HEK293 (cell line): ENCODE results near the gene INS.
A peak's percentile ranks its signal among the peaks of the same experiment; 100 is the strongest.

Experiments used
- GLIS1 ChIP-seq: fragments of 450-650 bp; formaldehyde crosslinking; IDR thresholded peaks from 2 replicates; pipeline ENCODE4 v1.5.1; 2016; ENCODE audit warnings: missing biosample characterization, missing genetic modification characterization
- GLIS2 ChIP-seq: fragments of 450-650 bp; formaldehyde crosslinking; IDR thresholded peaks from 2 replicates; pipeline ENCODE4 v1.5.1; 2016; ENCODE audit warnings: missing biosample characterization, missing genetic modification characterization
- HOXA7 ChIP-seq: sonication (generic); formaldehyde crosslinking; IDR thresholded peaks from 2 replicates; pipeline ENCODE4 v1.8.1; 2022; ENCODE audit warnings: missing genetic modification reagents, borderline replicate concordance
- KLF9 ChIP-seq: fragments of 450-650 bp; formaldehyde crosslinking; IDR thresholded peaks from 2 replicates; pipeline ENCODE4 v1.5.1; 2016; ENCODE audit warnings: missing biosample characterization, missing genetic modification characterization, low read depth
- MYNN ChIP-seq: fragments of 450-650 bp; formaldehyde crosslinking; IDR thresholded peaks from 2 replicates; pipeline ENCODE4 v1.5.1; 2016; ENCODE audit warnings: missing biosample characterization, missing genetic modification characterization, borderline replicate concordance
- MZF1 ChIP-seq: fragments of 450-650 bp; formaldehyde crosslinking; IDR thresholded peaks from 2 replicates; pipeline ENCODE4 v1.5.1; 2017; ENCODE audit warnings: missing biosample characterization, missing genetic modification characterization, borderline replicate concordance
- PRDM1 ChIP-seq: fragments of 450-650 bp; formaldehyde crosslinking; IDR thresholded peaks from 2 replicates; pipeline ENCODE4; 2016; ENCODE audit warnings: missing biosample characterization, missing genetic modification characterization
- SP2 ChIP-seq: fragments of 450-650 bp; formaldehyde crosslinking; IDR thresholded peaks from 2 replicates; pipeline ENCODE4 v1.5.1; 2016; ENCODE audit warnings: missing biosample characterization, missing genetic modification characterization
- SP3 ChIP-seq: fragments of 450-650 bp; formaldehyde crosslinking; IDR thresholded peaks from 2 replicates; pipeline ENCODE4 v1.5.1; 2016; ENCODE audit warnings: missing biosample characterization, missing genetic modification characterization
- YY2 ChIP-seq: fragments of 450-650 bp; formaldehyde crosslinking; IDR thresholded peaks from 2 replicates; pipeline ENCODE4 v1.5.1; 2016; ENCODE audit warnings: missing biosample characterization, missing genetic modification characterization
- ZBTB7A ChIP-seq: fragments of 450-650 bp; formaldehyde crosslinking; IDR thresholded peaks from 2 replicates; pipeline ENCODE4 v1.5.1; 2016; ENCODE audit warnings: low read depth, missing biosample characterization, missing genetic modification characterization
- ZBTB8A ChIP-seq: fragments of 450-650 bp; formaldehyde crosslinking; IDR thresholded peaks from 2 replicates; pipeline ENCODE4 v1.5.1; 2016; ENCODE audit warnings: missing biosample characterization, missing genetic modification characterization
- ZEB2 ChIP-seq: fragments of 450-650 bp; formaldehyde crosslinking; IDR thresholded peaks from 2 replicates; pipeline ENCODE4 v1.5.1; 2016; ENCODE audit warnings: missing biosample characterization, missing genetic modification characterization
- ZFHX2 ChIP-seq: fragments of 450-650 bp; formaldehyde crosslinking; conservative IDR thresholded peaks from 2 replicates; pipeline ENCODE4 v1.5.1; 2016; ENCODE audit warnings: missing biosample characterization, missing genetic modification characterization
- ZFP3 ChIP-seq: fragments of 450-650 bp; formaldehyde crosslinking; IDR thresholded peaks from 2 replicates; pipeline ENCODE4 v1.5.1; 2016; ENCODE audit warnings: low read depth, missing biosample characterization, missing genetic modification characterization
- ZFP41 ChIP-seq: fragments of 450-650 bp; formaldehyde crosslinking; IDR thresholded peaks from 2 replicates; pipeline ENCODE4 v1.5.1; 2016; ENCODE audit warnings: missing biosample characterization, missing genetic modification characterization, borderline replicate concordance
- ZIC2 ChIP-seq: fragments of 450-650 bp; formaldehyde crosslinking; IDR thresholded peaks from 2 replicates; pipeline ENCODE4 v1.5.1; 2016; ENCODE audit warnings: missing biosample characterization, missing genetic modification characterization
- ZNF10 ChIP-seq: fragments of 450-650 bp; formaldehyde crosslinking; IDR thresholded peaks from 2 replicates; pipeline ENCODE4 v1.5.1; 2017; ENCODE audit warnings: missing biosample characterization, missing genetic modification characterization
- ZNF121 ChIP-seq: fragments of 450-650 bp; formaldehyde crosslinking; IDR thresholded peaks from 2 replicates; pipeline ENCODE4 v1.5.1; 2016; ENCODE audit warnings: missing biosample characterization, missing genetic modification characterization
- ZNF157 ChIP-seq: fragments of 450-650 bp; formaldehyde crosslinking; IDR thresholded peaks from 2 replicates; pipeline ENCODE4 v1.5.1; 2016; ENCODE audit warnings: missing biosample characterization, missing genetic modification characterization
- ZNF266 ChIP-seq: fragments of 450-650 bp; formaldehyde crosslinking; IDR thresholded peaks from 2 replicates; pipeline ENCODE4 v1.5.1; 2016; ENCODE audit warnings: missing biosample characterization, missing genetic modification characterization, low read depth
- ZNF280C ChIP-seq: fragments of 450-650 bp; formaldehyde crosslinking; IDR thresholded peaks from 2 replicates; pipeline ENCODE4 v1.5.1; 2016; ENCODE audit warnings: missing biosample characterization, missing genetic modification characterization
- ZNF394 ChIP-seq: fragments of 450-650 bp; formaldehyde crosslinking; IDR thresholded peaks from 2 replicates; pipeline ENCODE4 v1.5.1; 2016; ENCODE audit warnings: missing biosample characterization, missing genetic modification characterization, mild to moderate bottlenecking, moderate library complexity, borderline replicate concordance
- ZNF514 ChIP-seq: fragments of 450-650 bp; formaldehyde crosslinking; IDR thresholded peaks from 2 replicates; pipeline ENCODE4 v1.5.1; 2016; ENCODE audit warnings: missing biosample characterization, missing genetic modification characterization
- ZNF585B ChIP-seq: fragments of 450-650 bp; formaldehyde crosslinking; IDR thresholded peaks from 2 replicates; pipeline ENCODE4 v1.5.1; 2016; ENCODE audit warnings: missing biosample characterization, missing genetic modification characterization
- ZNF610 ChIP-seq: fragments of 450-650 bp; formaldehyde crosslinking; IDR thresholded peaks from 2 replicates; pipeline ENCODE4 v1.5.1; 2016; ENCODE audit warnings: missing biosample characterization, missing genetic modification characterization, borderline replicate concordance
- ZNF624 ChIP-seq: fragments of 450-650 bp; formaldehyde crosslinking; IDR thresholded peaks from 2 replicates; pipeline ENCODE4 v1.5.1; 2017; ENCODE audit warnings: missing biosample characterization, missing genetic modification characterization
- ZNF626 ChIP-seq: fragments of 450-650 bp; sonication (Bioruptor Pico); formaldehyde crosslinking; IDR thresholded peaks from 2 replicates; pipeline ENCODE4 v1.5.1; 2018; ENCODE audit warnings: missing biosample characterization, missing genetic modification characterization, inconsistent platforms
- ZNF692 ChIP-seq: fragments of 450-650 bp; formaldehyde crosslinking; IDR thresholded peaks from 2 replicates; pipeline ENCODE4 v1.5.1; 2016; ENCODE audit warnings: missing biosample characterization, missing genetic modification characterization
- ZSCAN23 ChIP-seq: fragments of 450-650 bp; formaldehyde crosslinking; IDR thresholded peaks from 2 replicates; pipeline ENCODE4 v1.5.1; 2016; ENCODE audit warnings: missing biosample characterization, missing genetic modification characterization
- TF ChIP-seq, protein P1 (sequence below): fragments of 450-650 bp; formaldehyde crosslinking; IDR thresholded peaks from 2 replicates; pipeline ENCODE4 v1.5.1; 2016; ENCODE audit warnings: missing biosample characterization, missing genetic modification characterization
- TF ChIP-seq, protein P2 (sequence below): fragments of 450-650 bp; formaldehyde crosslinking; IDR thresholded peaks from 2 replicates; pipeline ENCODE4 v1.5.1; 2016; ENCODE audit warnings: missing biosample characterization, missing genetic modification characterization

INS gene

DNA sequence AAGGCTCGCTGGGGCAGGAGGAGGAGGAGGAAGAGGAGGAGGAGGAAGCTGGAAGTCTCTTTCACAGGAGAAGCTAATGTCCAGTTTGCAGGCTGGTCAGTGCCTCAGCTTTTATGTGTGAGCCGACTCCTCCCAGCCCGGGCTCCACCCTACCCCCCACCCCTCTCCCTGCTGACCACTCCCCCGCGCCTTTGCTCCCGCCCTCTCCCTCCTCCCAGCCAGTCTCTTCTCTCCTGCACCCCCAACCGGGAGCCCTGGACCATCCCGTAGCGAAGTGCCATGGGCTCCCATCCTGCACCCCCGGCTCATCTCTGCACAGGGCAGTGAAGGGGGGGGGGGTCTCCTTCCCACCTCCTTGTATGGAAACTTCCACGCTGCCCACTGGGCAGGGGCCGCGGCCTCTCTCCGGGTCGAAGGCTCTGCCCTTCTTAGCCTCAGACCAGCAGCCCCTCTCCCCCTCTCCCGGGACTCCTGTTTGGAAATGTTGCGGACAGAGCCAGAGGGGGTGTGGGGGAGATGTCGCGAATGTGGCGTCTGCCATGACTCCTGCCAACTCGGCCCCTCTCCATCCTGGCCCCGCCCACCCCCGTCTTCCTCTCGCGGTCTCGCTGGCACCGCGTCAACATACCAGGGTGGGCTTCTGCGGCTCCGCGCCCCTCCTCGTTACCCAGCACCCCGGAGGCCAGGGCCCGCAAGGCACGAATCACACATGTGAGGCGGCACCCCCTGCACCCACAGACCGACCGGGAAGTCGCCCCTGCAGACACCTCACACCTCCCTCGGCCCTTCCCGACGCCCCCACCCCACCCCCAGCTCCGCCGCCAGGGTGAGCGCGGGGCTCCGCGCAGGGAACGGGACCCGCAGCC is 23.6 kb downstream of the INS start (continued):
- TF ChIP-seq SP3 (tag by site-specific recombination) (peak; percentile 72), GLIS2 (tag by site-specific recombination) (peak; percentile 59), ZNF624 (tag by site-specific recombination) (no peak), ZEB2 (tag by site-specific recombination) (0 out of 2 replicates have a peak, but pooled peaks have one; percentile 14), ZNF10 (no peak), PRDM1 (tag by site-specific recombination) (no peak), ZIC2 (no peak; the same call in 1 of the 2 replicates), ZFHX2 (tag by site-specific recombination) (peak; percentile 81), ZSCAN23 (no peak), MZF1 (tag by site-specific recombination) (no peak), ZNF394 (no peak), ZNF266 (tag by site-specific recombination) (no peak), ZNF692 (no peak), ZNF585B (tag by site-specific recombination) (no peak), SP2 (peak; percentile 39), KLF9 (peak; percentile 34; the same call in 1 of the 2 replicates), ZNF280C (tag by site-specific recombination) (no peak), ZFP41 (tag by site-specific recombination) (no peak), MYNN (tag by site-specific recombination) (no peak), ZBTB8A (tag by site-specific recombination) (no peak), YY2 (tag by site-specific recombination) (no peak), ZBTB7A (tag by site-specific recombination) (no peak), ZNF121 (tag by site-specific recombination) (no peak), ZNF157 (tag by site-specific recombination) (no peak), HOXA7 (CRISPR knock-in tag) (no peak), ZNF626 (tag by site-specific recombination) (no peak), ZNF610 (tag by site-specific recombination) (no peak), ZNF514 (tag by site-specific recombination) (no peak), GLIS1 (tag by site-specific recombination) (peak; percentile 8; the same call in 1 of the 2 replicates), ZFP3 (tag by site-specific recombination) (no peak)
- TF ChIP-seq, protein P1, sequence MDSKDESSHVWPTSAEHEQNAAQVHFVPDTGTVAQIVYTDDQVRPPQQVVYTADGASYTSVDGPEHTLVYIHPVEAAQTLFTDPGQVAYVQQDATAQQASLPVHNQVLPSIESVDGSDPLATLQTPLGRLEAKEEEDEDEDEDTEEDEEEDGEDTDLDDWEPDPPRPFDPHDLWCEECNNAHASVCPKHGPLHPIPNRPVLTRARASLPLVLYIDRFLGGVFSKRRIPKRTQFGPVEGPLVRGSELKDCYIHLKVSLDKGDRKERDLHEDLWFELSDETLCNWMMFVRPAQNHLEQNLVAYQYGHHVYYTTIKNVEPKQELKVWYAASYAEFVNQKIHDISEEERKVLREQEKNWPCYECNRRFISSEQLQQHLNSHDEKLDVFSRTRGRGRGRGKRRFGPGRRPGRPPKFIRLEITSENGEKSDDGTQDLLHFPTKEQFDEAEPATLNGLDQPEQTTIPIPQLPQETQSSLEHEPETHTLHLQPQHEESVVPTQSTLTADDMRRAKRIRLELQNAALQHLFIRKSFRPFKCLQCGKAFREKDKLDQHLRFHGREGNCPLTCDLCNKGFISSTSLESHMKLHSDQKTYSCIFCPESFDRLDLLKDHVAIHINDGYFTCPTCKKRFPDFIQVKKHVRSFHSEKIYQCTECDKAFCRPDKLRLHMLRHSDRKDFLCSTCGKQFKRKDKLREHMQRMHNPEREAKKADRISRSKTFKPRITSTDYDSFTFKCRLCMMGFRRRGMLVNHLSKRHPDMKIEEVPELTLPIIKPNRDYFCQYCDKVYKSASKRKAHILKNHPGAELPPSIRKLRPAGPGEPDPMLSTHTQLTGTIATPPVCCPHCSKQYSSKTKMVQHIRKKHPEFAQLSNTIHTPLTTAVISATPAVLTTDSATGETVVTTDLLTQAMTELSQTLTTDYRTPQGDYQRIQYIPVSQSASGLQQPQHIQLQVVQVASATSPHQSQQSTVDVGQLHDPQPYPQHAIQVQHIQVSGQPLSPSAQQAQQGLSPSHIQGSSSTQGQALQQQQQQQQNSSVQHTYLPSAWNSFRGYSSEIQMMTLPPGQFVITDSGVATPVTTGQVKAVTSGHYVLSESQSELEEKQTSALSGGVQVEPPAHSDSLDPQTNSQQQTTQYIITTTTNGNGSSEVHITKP (tag by site-specific recombination): peak; percentile 83
- TF ChIP-seq, protein P2, sequence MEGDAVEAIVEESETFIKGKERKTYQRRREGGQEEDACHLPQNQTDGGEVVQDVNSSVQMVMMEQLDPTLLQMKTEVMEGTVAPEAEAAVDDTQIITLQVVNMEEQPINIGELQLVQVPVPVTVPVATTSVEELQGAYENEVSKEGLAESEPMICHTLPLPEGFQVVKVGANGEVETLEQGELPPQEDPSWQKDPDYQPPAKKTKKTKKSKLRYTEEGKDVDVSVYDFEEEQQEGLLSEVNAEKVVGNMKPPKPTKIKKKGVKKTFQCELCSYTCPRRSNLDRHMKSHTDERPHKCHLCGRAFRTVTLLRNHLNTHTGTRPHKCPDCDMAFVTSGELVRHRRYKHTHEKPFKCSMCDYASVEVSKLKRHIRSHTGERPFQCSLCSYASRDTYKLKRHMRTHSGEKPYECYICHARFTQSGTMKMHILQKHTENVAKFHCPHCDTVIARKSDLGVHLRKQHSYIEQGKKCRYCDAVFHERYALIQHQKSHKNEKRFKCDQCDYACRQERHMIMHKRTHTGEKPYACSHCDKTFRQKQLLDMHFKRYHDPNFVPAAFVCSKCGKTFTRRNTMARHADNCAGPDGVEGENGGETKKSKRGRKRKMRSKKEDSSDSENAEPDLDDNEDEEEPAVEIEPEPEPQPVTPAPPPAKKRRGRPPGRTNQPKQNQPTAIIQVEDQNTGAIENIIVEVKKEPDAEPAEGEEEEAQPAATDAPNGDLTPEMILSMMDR (tag by site-specific recombination): no peak
